Gastroesophageal sphincter (tissue), 4 donors: ENCODE results near the gene SLC9A3. TPM values are rescaled to one million over a fixed set of nuclear protein-coding genes. Genes with fewer than 3 reads are reported as not detected.

Source experiments
- ATAC-seq: fragments of 150-250 bp; one replicate; pipeline ENCODE4 v1.9.1; 2016; ENCODE audit warnings: mild to moderate bottlenecking, moderate library complexity
- H3K27ac ChIP-seq, 4 donors: fragments of 200-600 bp; sonication (generic) in 3 of 4; 1 replicate in 3 of 4; 2 replicates in 1 of 4; pipeline ENCODE4 v1.5.1; 2016 to 2019
- H3K27me3 ChIP-seq: fragments of 200-600 bp; sonication (generic); one replicate; pipeline ENCODE4 v1.5.1; 2019
- H3K36me3 ChIP-seq, 2 donors: fragments of 200-600 bp; sonication (generic); one replicate each; pipeline ENCODE4 v1.5.1; 2019; ENCODE audit warnings: control low read depth in 1 of 2
- H3K4me1 ChIP-seq, 3 donors: fragments of 200-600 bp; sonication (generic); 1 replicate in 2 of 3; 2 replicates in 1 of 3; pipeline ENCODE4 v1.5.1; 2016 to 2019; ENCODE audit warnings: control low read depth in 2 of 3
- H3K4me3 ChIP-seq, 2 donors: fragments of 200-600 bp; sonication (generic); one replicate each; pipeline ENCODE4 v1.5.1; 2019; ENCODE audit warnings: mild to moderate bottlenecking in 1 of 2, moderate library complexity in 1 of 2
- H3K9me3 ChIP-seq, 3 donors: fragments of 200-600 bp; sonication (generic); one replicate each; pipeline ENCODE4 v1.5.1; 2017 to 2019; ENCODE audit warnings: control low read depth in 2 of 3
- EP300 ChIP-seq: sonication (generic); formaldehyde crosslinking; IDR thresholded peaks from one replicate; pipeline ENCODE4 v1.6.1; 2017; ENCODE audit warnings: antibody characterized with exemption, mild to moderate bottlenecking
- POLR2A ChIP-seq, 2 donors: fragments of 450-650 bp; IDR thresholded peaks; one replicate each; pipeline ENCODE4 v1.6.1; 2017; ENCODE audit warnings: antibody characterized with exemption in 2 of 2, mild to moderate bottlenecking in 2 of 2, moderate library complexity in 1 of 2
- POLR2AphosphoS5 ChIP-seq: sonication (generic); formaldehyde crosslinking; IDR thresholded peaks from one replicate; pipeline ENCODE4 v1.6.1; 2017; ENCODE audit warnings: antibody characterized with exemption
- WGBS, 2 donors: methylation state at CpG; one replicate each; pipeline ENCODE4 v1.1.5; 2018; ENCODE audit warnings: low coverage in 1 of 2; 5-methylcytosine and 5-hydroxymethylcytosine counted together
- total RNA-seq, 4 donors: library from RNA; depleted of rRNA; stranded (reverse); fragments of >200 nt; gene quantifications; one replicate each; pipeline ENCODE4 v1.1.0, GENCODE V29; 2016
- TF ChIP-seq, protein P1 (sequence below), 4 experiments: fragments of 200-600 bp in 2 of 4; fragments of 450-650 bp in 2 of 4; sonication (generic) in 1 of 4; IDR thresholded peaks; one replicate each; pipeline ENCODE4 v1.5.1; 2017 to 2019; ENCODE audit warnings: antibody characterized with exemption in 4 of 4, mild to moderate bottlenecking in 2 of 4, moderate library complexity in 2 of 4

SLC9A3 gene
- total RNA-seq, 4 donors from 2014 or later: 2.6 to 3.9 (median 2.8) TPM

DNA sequence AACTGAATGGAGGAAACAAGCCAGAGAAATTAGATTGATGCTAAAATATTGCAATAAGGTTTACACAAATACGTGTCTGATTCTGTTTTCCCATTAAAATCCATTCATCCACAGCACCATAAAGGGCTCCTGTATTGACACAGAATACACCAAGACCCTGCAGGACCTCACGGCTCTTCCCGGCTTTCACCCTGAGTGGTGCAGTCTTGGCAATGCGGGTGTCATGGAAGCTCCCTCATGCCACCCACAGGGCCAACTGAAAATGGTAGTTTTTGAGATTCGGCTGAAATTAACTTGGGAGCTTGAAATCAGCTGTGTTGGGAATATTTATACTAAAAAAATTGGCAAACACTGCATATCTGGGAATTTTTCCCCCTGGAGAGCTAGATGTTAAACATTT, 98.5 kb downstream of the SLC9A3 start:
- WGBS, 2 donors: 35 to 50% methylated on average over 3 to 5 of the region's 5 CpGs
- no peak overlapping the region for H3K27ac ChIP-seq
- H3K4me3 ChIP-seq: no peak overlapping the region
- H3K27me3 ChIP-seq: peaks cover 16% of the 10 kb centered on the region
- H3K4me1 ChIP-seq: no peaks in the 10 kb centered on the region
- H3K36me3 ChIP-seq: no peaks in the 10 kb centered on the region
- no peak for ATAC-seq
- TF ChIP-seq EP300: no peak
- TF ChIP-seq, protein P1, sequence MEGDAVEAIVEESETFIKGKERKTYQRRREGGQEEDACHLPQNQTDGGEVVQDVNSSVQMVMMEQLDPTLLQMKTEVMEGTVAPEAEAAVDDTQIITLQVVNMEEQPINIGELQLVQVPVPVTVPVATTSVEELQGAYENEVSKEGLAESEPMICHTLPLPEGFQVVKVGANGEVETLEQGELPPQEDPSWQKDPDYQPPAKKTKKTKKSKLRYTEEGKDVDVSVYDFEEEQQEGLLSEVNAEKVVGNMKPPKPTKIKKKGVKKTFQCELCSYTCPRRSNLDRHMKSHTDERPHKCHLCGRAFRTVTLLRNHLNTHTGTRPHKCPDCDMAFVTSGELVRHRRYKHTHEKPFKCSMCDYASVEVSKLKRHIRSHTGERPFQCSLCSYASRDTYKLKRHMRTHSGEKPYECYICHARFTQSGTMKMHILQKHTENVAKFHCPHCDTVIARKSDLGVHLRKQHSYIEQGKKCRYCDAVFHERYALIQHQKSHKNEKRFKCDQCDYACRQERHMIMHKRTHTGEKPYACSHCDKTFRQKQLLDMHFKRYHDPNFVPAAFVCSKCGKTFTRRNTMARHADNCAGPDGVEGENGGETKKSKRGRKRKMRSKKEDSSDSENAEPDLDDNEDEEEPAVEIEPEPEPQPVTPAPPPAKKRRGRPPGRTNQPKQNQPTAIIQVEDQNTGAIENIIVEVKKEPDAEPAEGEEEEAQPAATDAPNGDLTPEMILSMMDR (IDR thresholded peaks at IDR 0.05): no peak
- no peak for TF ChIP-seq POLR2AphosphoS5
- no peak for TF ChIP-seq POLR2A (IDR thresholded peaks at IDR 0.05)
- no peaks in the 10 kb centered on the region for H3K9me3 ChIP-seq

GRCh38 chr5:424301-425110, 99.7 kb downstream of the SLC9A3 start:
- Histone ChIP-seq H3K27me3 (peaks cover 13% of the 10 kb centered on the region), H3K4me3 (no peak overlapping the region), H3K27ac (no peak overlapping the region), H3K9me3 (no peaks in the 10 kb centered on the region), H3K4me1 (no peaks in the 10 kb centered on the region), H3K36me3 (no peaks in the 10 kb centered on the region)
- WGBS, 2 donors: 80 to 93% methylated on average over 3 to 6 of the region's 11 CpGs
- TF ChIP-seq, protein P1 (IDR thresholded peaks at IDR 0.05): no peak
- TF ChIP-seq POLR2A (IDR thresholded peaks at IDR 0.05) (no peak), EP300 (no peak), POLR2AphosphoS5 (no peak)
- no peak for ATAC-seq

GRCh38 chr5:423626-424261, 100.5 kb downstream of the SLC9A3 start:
- whole genome bisulfite sequencing, 2 donors: 87 to 93% methylated on average over 3 to 12 of the region's 24 CpGs
- Histone ChIP-seq H3K36me3 (no peaks in the 10 kb centered on the region), H3K27ac (no peak overlapping the region), H3K4me1 (no peaks in the 10 kb centered on the region), H3K9me3 (no peaks in the 10 kb centered on the region), H3K27me3 (peaks cover 10% of the 10 kb centered on the region), H3K4me3 (no peak overlapping the region)
- TF ChIP-seq EP300: no peak
- TF ChIP-seq POLR2A (IDR thresholded peaks at IDR 0.05): no peak
- TF ChIP-seq, protein P1 (IDR thresholded peaks at IDR 0.05): no peak
- no peak for TF ChIP-seq POLR2AphosphoS5
- no peak for ATAC-seq

DNA sequence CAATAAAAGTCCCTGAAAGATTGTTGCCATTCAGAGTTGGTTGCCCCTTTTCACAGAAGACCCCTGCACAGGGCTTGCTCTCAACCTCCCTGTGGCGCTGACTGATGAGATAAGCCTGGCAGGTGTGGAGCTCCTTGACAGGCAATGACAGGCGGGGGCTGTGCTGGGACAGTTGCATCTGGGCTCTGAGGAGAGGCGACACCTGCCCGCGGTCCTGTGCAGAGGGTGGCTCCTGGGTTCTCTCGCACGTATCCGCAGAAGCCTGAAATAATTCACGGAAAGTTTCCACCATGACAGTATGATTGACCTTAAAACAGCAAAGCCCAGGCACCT, 101.0 kb downstream of the SLC9A3 start:
- WGBS, 2 donors: 75 to 100% methylated on average over 1 to 9 of the region's 9 CpGs
- no peak for ATAC-seq

More for the DNA sequence above, 101.0 kb downstream of the SLC9A3 start:
- TF ChIP-seq POLR2A (IDR thresholded peaks at IDR 0.05) (no peak), POLR2AphosphoS5 (no peak)
- TF ChIP-seq, protein P1 (IDR thresholded peaks at IDR 0.05): no peak
- H3K9me3 ChIP-seq: no peaks in the 10 kb centered on the region
- H3K27me3 ChIP-seq: peaks cover 10% of the 10 kb centered on the region
- H3K36me3 ChIP-seq: no peaks in the 10 kb centered on the region
- H3K4me3 ChIP-seq: no peak overlapping the region
- no peak overlapping the region for H3K27ac ChIP-seq
- no peaks in the 10 kb centered on the region for H3K4me1 ChIP-seq
